ENCODE measurements around the gene CAGE1.

Gene CAGE1

GRCh38 chr6:7389451-7390225 is at the start of gene CAGE1, which contains the start of gene RIOK1:
CAGE1 (minus strand) TSS chr6:7389742; CDS start chr6:7387173, 2,569 bp downstream.
RIOK1 (plus strand) TSS chr6:7389808; CDS start chr6:7390003, 195 bp downstream.
- peak; percentile 79 for DNase-seq

- DNase-seq, result no peak
Measured at GRCh38 chr6:7439228-7439627, 49.7 kb upstream of the CAGE1 start.

- no peak for DNase-seq
Measured at GRCh38 chr6:7438011-7438410, 48.5 kb upstream of the CAGE1 start.

GRCh38 chr6:7434672-7435071 is 45.1 kb upstream of the CAGE1 start:
- DNase-seq, result no peak

- no peak for DNase-seq
Measured at GRCh38 chr6:7433121-7433617, 43.6 kb upstream of the CAGE1 start.

- no peak for DNase-seq
Measured at GRCh38 chr6:7432391-7433120, 43.0 kb upstream of the CAGE1 start.

DNA sequence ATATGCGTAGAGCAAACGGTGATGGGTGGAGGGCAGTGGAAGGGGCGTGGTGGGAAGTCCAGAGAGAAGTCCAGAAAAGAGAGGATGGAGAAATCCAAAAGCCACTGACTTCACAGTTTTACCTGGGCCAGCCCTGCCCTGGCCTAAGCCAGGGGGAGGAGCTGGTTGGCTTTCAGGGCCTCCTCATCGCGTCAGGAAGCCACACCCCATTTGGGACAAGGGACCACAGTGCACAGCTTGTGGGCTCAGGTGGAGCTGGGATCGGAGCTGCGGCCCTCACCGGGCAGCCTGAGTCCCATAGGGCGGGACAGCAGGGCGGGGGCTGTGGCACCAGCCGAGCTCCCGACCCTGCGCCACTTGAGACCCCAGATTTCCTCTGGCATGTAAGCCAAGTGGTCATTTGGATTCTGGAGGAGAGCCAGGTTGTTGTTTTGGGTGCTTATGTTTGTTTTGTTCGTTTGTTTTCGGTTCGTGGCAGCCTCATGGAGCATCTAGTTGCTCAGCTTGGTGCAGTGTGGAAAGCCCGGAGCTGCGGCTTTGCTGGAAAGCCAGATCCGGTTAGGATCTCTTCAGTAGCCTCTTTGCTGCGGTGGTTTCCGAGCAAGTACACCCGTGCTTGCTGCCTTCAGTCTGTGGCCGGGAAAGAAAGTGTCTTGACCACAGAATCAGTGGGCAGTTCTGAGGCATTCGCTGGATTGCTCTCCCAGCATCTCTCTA is 42.3 kb upstream of the CAGE1 start:
- DNase-seq, result no peak

- no peak for DNase-seq
Measured at GRCh38 chr6:7431313-7431673, 41.8 kb upstream of the CAGE1 start.

GRCh38 chr6:7426447-7427169 is 37.1 kb upstream of the CAGE1 start:
- DNase-seq, result no peak

- no peak for DNase-seq
Measured at GRCh38 chr6:7425808-7426190, 36.3 kb upstream of the CAGE1 start.

DNA sequence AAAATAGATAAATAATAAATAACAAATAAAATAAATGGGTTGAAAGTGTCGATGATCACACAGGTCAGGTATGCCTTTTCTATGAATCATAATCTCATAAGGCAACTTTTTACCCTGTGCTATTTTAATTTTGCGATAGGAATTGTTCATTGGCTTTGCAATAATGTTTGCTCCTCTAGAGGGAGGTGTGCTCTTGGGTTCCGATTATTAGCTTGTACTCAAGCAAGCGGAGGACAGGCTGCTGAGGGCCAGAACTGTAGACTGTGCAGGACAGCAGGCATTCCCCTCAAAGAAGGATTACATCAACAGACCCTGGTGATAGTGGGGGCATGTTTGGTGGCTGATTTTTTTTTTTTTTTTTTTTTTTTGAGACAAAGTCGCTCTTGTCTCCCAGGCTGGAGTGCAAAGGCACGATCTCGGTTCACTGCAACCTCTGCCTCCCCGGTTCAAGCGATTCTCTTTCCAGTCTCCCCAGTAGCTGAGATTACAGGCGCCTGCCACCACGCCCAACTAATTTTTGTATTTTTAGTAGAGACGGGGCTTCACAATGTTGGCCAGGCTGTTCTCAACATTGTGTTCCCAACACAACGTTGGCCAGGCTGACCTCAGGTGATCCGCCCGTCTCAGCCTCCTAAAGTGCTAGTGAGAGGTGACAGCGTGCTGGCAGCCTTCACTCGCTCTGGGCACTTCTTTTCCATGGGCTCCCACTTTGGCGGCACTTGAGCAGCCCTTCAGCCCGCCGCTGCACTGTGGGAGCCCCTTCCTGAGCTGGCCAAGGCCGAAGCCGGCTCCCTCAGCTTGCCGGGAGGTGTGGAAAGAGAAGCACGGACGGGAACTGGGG is 35.6 kb upstream of the CAGE1 start:
- no peak for DNase-seq

DNA sequence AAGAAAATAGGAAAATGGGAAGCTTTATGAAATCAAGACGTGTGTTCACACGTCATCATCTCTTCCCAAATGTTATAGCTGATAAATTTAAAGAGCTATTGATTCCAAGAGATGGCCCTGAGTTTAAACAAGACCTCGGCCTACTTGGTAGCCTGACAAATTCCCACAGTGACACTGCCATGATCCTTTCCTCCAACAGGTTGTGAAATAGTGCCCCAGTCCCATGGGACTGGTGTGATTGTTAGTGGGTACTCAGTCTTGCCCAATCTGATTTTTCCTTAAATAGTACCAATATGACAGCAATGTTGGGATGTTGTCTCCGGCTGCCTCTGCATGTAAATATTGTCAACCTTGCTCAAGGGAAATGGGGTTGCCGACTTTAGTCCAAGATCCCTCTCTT is 34.5 kb upstream of the CAGE1 start:
- no peak for DNase-seq

DNA sequence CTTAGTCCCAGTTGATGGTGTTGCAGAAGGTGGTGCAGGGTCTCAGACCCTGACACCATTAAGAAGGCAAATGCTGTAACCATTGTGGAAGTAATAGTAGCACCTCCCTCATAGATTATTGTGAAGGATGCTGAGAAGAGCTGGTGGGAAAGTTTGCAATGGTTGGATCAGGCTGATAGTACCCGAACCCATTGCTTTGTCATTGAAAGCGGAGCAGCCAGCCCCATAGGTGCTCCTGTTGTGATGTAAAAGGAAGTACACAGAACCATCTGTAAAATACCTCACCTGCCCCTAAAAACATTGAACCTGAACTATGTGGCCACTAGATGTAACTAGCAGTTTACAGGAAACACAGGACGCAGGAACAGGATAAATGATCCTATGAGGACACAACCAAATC is 31.5 kb upstream of the CAGE1 start:
- DNase-seq, result no peak

DNA sequence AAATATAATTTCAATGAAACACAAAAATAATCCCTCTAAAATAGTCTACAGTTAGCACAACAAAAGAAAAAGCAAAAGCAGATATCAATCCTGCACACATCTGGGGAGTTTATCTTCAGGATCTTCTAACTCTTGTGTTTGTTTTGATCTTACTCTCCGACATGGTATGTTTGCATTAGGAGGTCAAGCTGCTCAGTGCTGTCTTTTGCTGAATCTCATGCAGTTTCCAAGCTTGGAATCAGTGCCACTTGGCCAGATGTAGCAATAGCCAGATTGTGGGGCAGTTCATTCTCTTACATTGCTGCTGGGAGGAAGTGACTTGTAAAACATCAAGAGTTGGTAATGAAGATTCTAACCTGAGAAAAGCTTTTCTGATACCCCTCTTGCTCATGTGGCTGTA is 29.5 kb upstream of the CAGE1 start:
- no peak for DNase-seq

- DNase-seq, result no peak
Measured at GRCh38 chr6:7418238-7418905, 28.8 kb upstream of the CAGE1 start.

- no peak for DNase-seq
Measured at GRCh38 chr6:7417684-7418083, 28.1 kb upstream of the CAGE1 start.

- DNase-seq, result no peak
Measured at GRCh38 chr6:7414811-7415210, 25.3 kb upstream of the CAGE1 start.

GRCh38 chr6:7413151-7413823 is 23.7 kb upstream of the CAGE1 start:
- no peak for DNase-seq

DNA sequence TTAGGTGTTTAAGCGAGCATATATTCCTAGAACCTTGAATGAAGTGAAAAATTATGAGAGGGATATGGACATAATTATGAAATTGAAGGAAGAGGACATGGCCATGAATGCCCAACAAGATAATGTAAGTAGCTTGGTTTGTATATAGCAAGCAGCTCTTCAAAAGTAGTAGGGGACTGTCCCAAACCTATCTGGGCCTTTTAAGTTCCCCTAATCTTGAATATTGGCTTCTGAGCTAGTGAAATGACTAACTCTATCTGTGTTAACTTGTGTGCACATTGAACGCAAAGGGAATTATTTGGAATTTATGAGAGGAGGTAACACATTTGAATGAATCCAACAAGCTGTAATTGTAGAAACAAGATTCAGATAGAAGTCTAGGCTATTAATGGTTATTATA is 21.8 kb upstream of the CAGE1 start:
- DNase-seq, result no peak

DNA sequence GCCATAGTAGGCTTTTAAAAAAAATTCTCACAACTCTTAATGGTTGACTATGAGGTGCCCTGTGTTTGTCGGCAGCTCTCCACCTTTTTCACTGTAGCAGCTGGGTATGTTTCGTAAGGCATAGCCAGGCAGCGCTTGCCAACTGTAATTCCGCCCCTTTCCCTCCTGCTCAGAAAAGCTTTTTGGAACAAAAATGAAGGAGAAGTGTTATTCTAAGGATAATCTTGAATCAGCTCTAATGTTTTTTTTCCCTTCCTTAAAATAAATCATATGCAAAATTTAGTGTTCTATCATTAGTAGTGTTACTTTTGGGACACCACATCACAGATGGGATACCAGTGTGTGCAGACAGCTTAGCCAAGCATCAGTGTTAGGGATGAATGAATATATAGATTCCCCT is 21.3 kb upstream of the CAGE1 start:
- DNase-seq, result no peak

DNA sequence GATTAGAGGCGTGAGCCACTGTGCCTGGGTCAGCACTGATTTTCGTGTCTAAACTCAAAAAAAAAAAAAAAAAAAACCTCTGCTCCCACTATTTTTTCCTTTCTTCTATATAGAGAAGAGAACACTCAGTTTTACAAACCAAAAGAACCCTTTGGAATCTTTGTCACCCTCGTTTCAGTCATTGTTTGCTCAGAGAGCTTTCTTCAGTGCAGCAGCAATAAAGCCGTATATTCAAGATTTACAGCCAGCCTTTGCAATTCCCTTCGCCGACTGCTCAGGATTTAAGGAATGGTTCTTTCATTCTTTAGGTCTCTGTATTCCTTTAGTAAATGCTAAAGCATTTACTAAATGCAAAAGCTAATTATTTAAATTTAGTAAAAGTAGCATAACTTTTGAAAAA is 20.2 kb upstream of the CAGE1 start:
- DNase-seq, result no peak
